NT2/D1 (cell line): Measurements from ENCODE around the gene FAM162A.

Source experiments
- DNase-seq: peaks from one replicate; pipeline ENCODE4 v3.0.0-alpha.2; 2011; ENCODE audit warnings: low read depth, low spot score
- H3K27me3 ChIP-seq: 2 replicates; pipeline ENCODE4 v1.6.0; 2011; ENCODE audit warnings: mild to moderate bottlenecking; ENCODE audit not compliant: insufficient read length, insufficient read depth
- H3K36me3 ChIP-seq: 2 replicates; pipeline ENCODE4 v1.6.1; 2011; ENCODE audit warnings: mild to moderate bottlenecking, low read length, mixed read lengths; ENCODE audit not compliant: insufficient read depth, insufficient read length
- H3K4me1 ChIP-seq: 2 replicates; pipeline ENCODE4 v1.5.1; 2011; ENCODE audit not compliant: insufficient read depth, insufficient read length
- H3K4me3 ChIP-seq: 2 replicates; pipeline ENCODE4 v1.5.1; 2011; ENCODE audit warnings: low read depth; ENCODE audit not compliant: insufficient read length
- H3K9ac ChIP-seq: 2 replicates; pipeline ENCODE4 v1.6.0; 2011; ENCODE audit warnings: low read depth; ENCODE audit not compliant: insufficient read length
- H3K9me3 ChIP-seq: 2 replicates; pipeline ENCODE4 v1.5.1; 2011; ENCODE audit warnings: mild to moderate bottlenecking, low read length; ENCODE audit not compliant: insufficient read depth
- SUZ12 ChIP-seq: IDR thresholded peaks from 2 replicates; pipeline ENCODE4 v1.6.1; 2011; ENCODE audit not compliant: insufficient read length, insufficient read depth; ENCODE audit errors: extremely low read depth
- YY1 ChIP-seq: IDR thresholded peaks from 2 replicates; pipeline ENCODE4 v1.6.1; 2011; ENCODE audit not compliant: insufficient read length, insufficient read depth
- ZNF274 ChIP-seq: IDR thresholded peaks from 2 replicates; pipeline ENCODE4 v1.6.1; 2011; ENCODE audit warnings: mild to moderate bottlenecking, low read depth, low read length

FAM162A gene

GRCh38 chr3:122353893-122354401 is 30.0 kb upstream of the FAM162A start:
- no peak overlapping the region for H3K9ac ChIP-seq
- H3K4me3 ChIP-seq = no peak overlapping the region
- H3K27me3 ChIP-seq = no peaks in the 10 kb centered on the region
- TF ChIP-seq SUZ12 (no peak), ZNF274 (no peak), YY1 (no peak)
- no peaks in the 10 kb centered on the region for H3K9me3 ChIP-seq
- H3K36me3 ChIP-seq = peaks cover 14% of the 10 kb centered on the region
- no peaks in the 10 kb centered on the region for H3K4me1 ChIP-seq
- DNase-seq = no peak

- peaks cover 18% of the 10 kb centered on the region for H3K36me3 ChIP-seq
- DNase-seq = no peak
- H3K9me3 ChIP-seq = no peaks in the 10 kb centered on the region
- H3K4me3 ChIP-seq = no peak overlapping the region
- no peak overlapping the region for H3K9ac ChIP-seq
- TF ChIP-seq ZNF274 (no peak), YY1 (no peak), SUZ12 (no peak)
- H3K27me3 ChIP-seq = no peaks in the 10 kb centered on the region
- no peaks in the 10 kb centered on the region for H3K4me1 ChIP-seq
These were observed 28.4 kb upstream of the FAM162A start for GRCh38 chr3:122355612-122356011.

- H3K4me1 ChIP-seq = no peaks in the 10 kb centered on the region
- TF ChIP-seq YY1 (peak; percentile 37), SUZ12 (no peak)
- no peak for DNase-seq
- H3K27me3 ChIP-seq = no peaks in the 10 kb centered on the region
- H3K9me3 ChIP-seq = no peaks in the 10 kb centered on the region
- no peak overlapping the region for H3K9ac ChIP-seq
- H3K36me3 ChIP-seq = peaks cover 24% of the 10 kb centered on the region
- H3K4me3 ChIP-seq = no peak overlapping the region
These were observed 27.6 kb upstream of the FAM162A start for GRCh38 chr3:122356402-122356801.

GRCh38 chr3:122357828-122358702 is 25.9 kb upstream of the FAM162A start:
- Histone ChIP-seq H3K9ac (no peak overlapping the region), H3K4me1 (no peaks in the 10 kb centered on the region), H3K4me3 (no peak overlapping the region), H3K36me3 (peaks cover 38% of the 10 kb centered on the region), H3K9me3 (no peaks in the 10 kb centered on the region), H3K27me3 (no peaks in the 10 kb centered on the region)
- TF ChIP-seq ZNF274 = no peak
- DNase-seq = no peak

GRCh38 chr3:122358703-122359032 is 25.3 kb upstream of the FAM162A start:
- Histone ChIP-seq H3K4me3 (no peak overlapping the region), H3K9ac (no peak overlapping the region), H3K9me3 (no peaks in the 10 kb centered on the region), H3K27me3 (no peaks in the 10 kb centered on the region), H3K4me1 (no peaks in the 10 kb centered on the region), H3K36me3 (peaks cover 38% of the 10 kb centered on the region)
- TF ChIP-seq ZNF274 (no peak), SUZ12 (no peak), YY1 (no peak)
- DNase-seq = no peak

GRCh38 chr3:122362026-122362425 is 22.0 kb upstream of the FAM162A start:
- H3K36me3 ChIP-seq = peaks cover 70% of the 10 kb centered on the region
- TF ChIP-seq ZNF274 = no peak
- TF ChIP-seq SUZ12 = no peak
- no peak for TF ChIP-seq YY1

GRCh38 chr3:122364490-122364889 is 19.5 kb upstream of the FAM162A start:
- no peak for DNase-seq
- H3K36me3 ChIP-seq = peaks cover 75% of the 10 kb centered on the region
- no peak overlapping the region for H3K9ac ChIP-seq
- no peaks in the 10 kb centered on the region for H3K27me3 ChIP-seq
- H3K4me3 ChIP-seq = no peak overlapping the region
- no peaks in the 10 kb centered on the region for H3K9me3 ChIP-seq
- TF ChIP-seq YY1 (no peak), ZNF274 (no peak), SUZ12 (no peak)
- H3K4me1 ChIP-seq = no peaks in the 10 kb centered on the region

More at GRCh38 chr3:122362026-122362425, 22.0 kb upstream of the FAM162A start:
- Histone ChIP-seq H3K27me3 (no peaks in the 10 kb centered on the region), H3K4me1 (no peaks in the 10 kb centered on the region), H3K4me3 (no peak overlapping the region), H3K9ac (no peak overlapping the region), H3K9me3 (no peaks in the 10 kb centered on the region)
- DNase-seq = no peak
